Neural progenitor cell (in vitro differentiated cells): ENCODE results near the gene VCL. TPM values are rescaled to one million over a fixed set of nuclear protein-coding genes. Genes with fewer than 3 reads are reported as not detected.

Experiments
- DNase-seq: peaks from one replicate; pipeline ENCODE4 v3.0.0-alpha.2; 2016; ENCODE audit warnings: low spot score
- H2AFZ ChIP-seq: fragments of 200-600 bp; sonication (generic); replicated peaks from 2 replicates; pipeline ENCODE4 v1.6.1; 2016; ENCODE audit warnings: antibody characterized with exemption
- H3F3A ChIP-seq: fragments of 200-600 bp; sonication (generic); 2 replicates; pipeline ENCODE4 v1.6.1; 2016; ENCODE audit warnings: antibody characterized with exemption, low read depth
- H3K27ac ChIP-seq: fragments of 200-600 bp; sonication (generic); 2 replicates; pipeline ENCODE4 v1.5.1; 2016; ENCODE audit warnings: mild to moderate bottlenecking
- H3K27me3 ChIP-seq: fragments of 200-600 bp; sonication (generic); 2 replicates; pipeline ENCODE4 v1.6.1; 2016; ENCODE audit warnings: mild to moderate bottlenecking, moderate library complexity
- H3K36me3 ChIP-seq: fragments of 200-600 bp; sonication (generic); 2 replicates; pipeline ENCODE4 v1.5.1; 2016
- H3K4me1 ChIP-seq: fragments of 200-600 bp; sonication (generic); 2 replicates; pipeline ENCODE4 v1.6.1; 2016; ENCODE audit warnings: mixed run types
- H3K4me2 ChIP-seq: fragments of 200-600 bp; sonication (generic); 2 replicates; pipeline ENCODE4 v1.6.1; 2016
- H3K4me3 ChIP-seq: fragments of 200-600 bp; sonication (generic); 2 replicates; pipeline ENCODE4 v1.5.1; 2016
- H3K79me2 ChIP-seq: fragments of 200-600 bp; sonication (generic); 2 replicates; pipeline ENCODE4 v1.6.1; 2016; ENCODE audit warnings: low read depth
- H3K9ac ChIP-seq: fragments of 200-600 bp; sonication (generic); 2 replicates; pipeline ENCODE4 v1.6.1; 2016
- H3K9me3 ChIP-seq: fragments of 200-600 bp; sonication (generic); 2 replicates; pipeline ENCODE4 v1.5.1; 2016; ENCODE audit warnings: low read depth
- H4K20me1 ChIP-seq: fragments of 200-600 bp; sonication (generic); 2 replicates; pipeline ENCODE4 v1.6.1; 2016; ENCODE audit warnings: low read depth
- H3K27ac Mint-ChIP-seq: 3 replicates; pipeline ENCODE4 v1.8.0; 2021; ENCODE audit warnings: mixed read lengths
- H3K27me3 Mint-ChIP-seq: 2 replicates; pipeline ENCODE4 v1.8.0; 2022; ENCODE audit warnings: low read depth, mild to moderate bottlenecking, inconsistent platforms, moderate library complexity, mixed read lengths; ENCODE audit not compliant: insufficient read depth
- H3K36me3 Mint-ChIP-seq: 3 replicates; pipeline ENCODE4 v1.8.0; 2021; ENCODE audit warnings: mixed read lengths
- H3K4me1 Mint-ChIP-seq: 3 replicates; pipeline ENCODE4 v1.8.0; 2021; ENCODE audit warnings: mixed read lengths
- H3K4me3 Mint-ChIP-seq: 3 replicates; pipeline ENCODE4 v1.8.0; 2021; ENCODE audit warnings: mild to moderate bottlenecking, moderate library complexity, mixed read lengths
- H3K9me3 Mint-ChIP-seq: 3 replicates; pipeline ENCODE4 v1.8.0; 2020; ENCODE audit warnings: mixed read lengths
- CTCF ChIP-seq: fragments of 200-600 bp; sonication (generic); IDR thresholded peaks from 2 replicates; pipeline ENCODE4 v1.5.1; 2017; ENCODE audit warnings: antibody characterized with exemption, mild to moderate bottlenecking
- EZH2 ChIP-seq: fragments of 200-600 bp; sonication (generic); IDR thresholded peaks from 2 replicates; pipeline ENCODE4 v1.6.1; 2017; ENCODE audit warnings: antibody characterized with exemption, mild to moderate bottlenecking, moderate library complexity
- EZH2phosphoT487 ChIP-seq: fragments of 200-600 bp; sonication (generic); IDR thresholded peaks from 2 replicates; pipeline ENCODE4 v1.6.1; 2017; ENCODE audit warnings: antibody characterized with exemption
- total RNA-seq: library from RNA; depleted of rRNA; stranded (reverse); fragments of >200 nt; gene quantifications from 2 replicates; pipeline ENCODE4 v1.2.3, GENCODE V29; 2015; ENCODE audit warnings: low replicate concordance

VCL gene
- total RNA-seq, 1 donor from 2014 or later, result 96.9 TPM

GRCh38 chr10:74032900-74033655 is 35.2 kb downstream of the VCL start:
- Histone ChIP-seq H3K4me1 (peaks cover 29% of the 10 kb centered on the region), H3K36me3 (no peaks in the 10 kb centered on the region), H3K79me2 (peaks cover 73% of the 10 kb centered on the region), H2AFZ (no peak overlapping the region), H4K20me1 (peaks cover 29% of the 10 kb centered on the region), H3F3A (peaks cover 20% of the 10 kb centered on the region), H3K4me2 (no peak overlapping the region), H3K9ac (no peak overlapping the region), H3K27ac (no peak overlapping the region), H3K9me3 (no peaks in the 10 kb centered on the region), H3K27me3 (no peaks in the 10 kb centered on the region), H3K4me3 (no peak overlapping the region)
- Mint-ChIP-seq H3K4me1 (peaks cover 32% of the 10 kb centered on the region), H3K4me3 (no peak overlapping the region), H3K27ac (no peak overlapping the region), H3K36me3 (peaks cover 23% of the 10 kb centered on the region), H3K27me3 (no peaks in the 10 kb centered on the region), H3K9me3 (no peaks in the 10 kb centered on the region)
- TF ChIP-seq CTCF, result no peak
- no peak for TF ChIP-seq EZH2phosphoT487
- TF ChIP-seq EZH2, result no peak
- no peak for DNase-seq

- peaks cover 69% of the 10 kb centered on the region for H3K79me2 ChIP-seq
- no peaks in the 10 kb centered on the region for H3K9me3 ChIP-seq
- DNase-seq, result no peak
- H4K20me1 ChIP-seq, result peaks cover 29% of the 10 kb centered on the region
- H3K27me3 ChIP-seq, result no peaks in the 10 kb centered on the region
- Mint-ChIP-seq H3K27ac (no peak overlapping the region), H3K4me1 (peaks cover 32% of the 10 kb centered on the region), H3K9me3 (no peaks in the 10 kb centered on the region), H3K4me3 (no peak overlapping the region), H3K36me3 (peaks cover 24% of the 10 kb centered on the region), H3K27me3 (no peaks in the 10 kb centered on the region)
- H3K27ac ChIP-seq, result peak overlapping the region; percentile 55
- TF ChIP-seq EZH2phosphoT487 (no peak), EZH2 (no peak), CTCF (no peak)
- H2AFZ ChIP-seq, result no peak overlapping the region
- H3K4me3 ChIP-seq, result no peak overlapping the region
- H3K36me3 ChIP-seq, result no peaks in the 10 kb centered on the region
- peaks cover 20% of the 10 kb centered on the region for H3F3A ChIP-seq
- H3K4me2 ChIP-seq, result no peak overlapping the region
- peaks cover 29% of the 10 kb centered on the region for H3K4me1 ChIP-seq
- H3K9ac ChIP-seq, result no peak overlapping the region
Measured at GRCh38 chr10:74033702-74034101, 35.8 kb downstream of the VCL start.

- Histone ChIP-seq H3K9ac (no peak overlapping the region), H4K20me1 (peaks cover 29% of the 10 kb centered on the region), H3K4me3 (no peak overlapping the region)
Measured at GRCh38 chr10:74034301-74034700, 36.4 kb downstream of the VCL start.

More at GRCh38 chr10:74034301-74034700, 36.4 kb downstream of the VCL start:
- TF ChIP-seq EZH2, result no peak
- no peak for TF ChIP-seq CTCF
- no peak for TF ChIP-seq EZH2phosphoT487
- Histone ChIP-seq H3K27ac (peak overlapping the region; percentile 55), H3F3A (peaks cover 20% of the 10 kb centered on the region), H2AFZ (no peak overlapping the region), H3K4me1 (peaks cover 29% of the 10 kb centered on the region), H3K36me3 (no peaks in the 10 kb centered on the region), H3K9me3 (no peaks in the 10 kb centered on the region), H3K4me2 (peak overlapping the region; percentile 17), H3K79me2 (peaks cover 66% of the 10 kb centered on the region), H3K27me3 (no peaks in the 10 kb centered on the region)
- H3K36me3 Mint-ChIP-seq, result peaks cover 23% of the 10 kb centered on the region
- peaks cover 32% of the 10 kb centered on the region for H3K4me1 Mint-ChIP-seq
- no peaks in the 10 kb centered on the region for H3K27me3 Mint-ChIP-seq
- no peaks in the 10 kb centered on the region for H3K9me3 Mint-ChIP-seq
- no peak for DNase-seq
- no peak overlapping the region for H3K4me3 Mint-ChIP-seq
- no peak overlapping the region for H3K27ac Mint-ChIP-seq
